Esophagus muscularis mucosa (tissue), 4 donors: ENCODE measurements around the gene CARMIL1. TPM values are rescaled to one million over a fixed set of nuclear protein-coding genes. Genes with fewer than 3 reads are reported as not detected.

Source experiments
- DNase-seq: peaks from one replicate; pipeline ENCODE4 v3.0.0-alpha.2; 2017; ENCODE audit errors: extremely low spot score
- H3K27ac ChIP-seq, 4 donors: fragments of 200-600 bp; sonication (generic); replicated peaks in 1 of 4; 1 replicate in 3 of 4; 2 replicates in 1 of 4; pipeline ENCODE4 v1.5.1; 2016 to 2019; ENCODE audit warnings: mild to moderate bottlenecking in 1 of 4
- H3K27me3 ChIP-seq, 4 donors: fragments of 200-600 bp; sonication (generic); one replicate each; pipeline versions ENCODE4 v1.5.1 to v1.6.0; 2016 to 2019
- H3K36me3 ChIP-seq, 4 donors: fragments of 200-600 bp; sonication (generic); one replicate each; pipeline ENCODE4 v1.5.1; 2016 to 2019
- H3K4me1 ChIP-seq, 4 donors: fragments of 200-600 bp; sonication (generic); one replicate each; pipeline ENCODE4 v1.5.1; 2016 to 2019
- H3K4me3 ChIP-seq, 4 donors: fragments of 200-600 bp; sonication (generic); 1 replicate in 2 of 4; 2 replicates in 2 of 4; pipeline ENCODE4 v1.5.1; 2016 to 2019; ENCODE audit warnings: mild to moderate bottlenecking in 4 of 4, moderate library complexity in 1 of 4
- H3K9me3 ChIP-seq, 4 donors: fragments of 200-600 bp; sonication (generic); 1 replicate in 3 of 4; 2 replicates in 1 of 4; pipeline ENCODE4 v1.5.1; 2016 to 2019
- EP300 ChIP-seq: sonication (generic); formaldehyde crosslinking; IDR thresholded peaks from one replicate; pipeline ENCODE4 v1.6.1; 2017; ENCODE audit warnings: antibody characterized with exemption
- POLR2A ChIP-seq: fragments of 450-650 bp; IDR thresholded peaks from one replicate; pipeline ENCODE4 v1.6.1; 2017; ENCODE audit warnings: antibody characterized with exemption, moderate library complexity, mild to moderate bottlenecking, low read depth
- POLR2AphosphoS5 ChIP-seq, 2 donors: sonication (generic); formaldehyde crosslinking; IDR thresholded peaks; one replicate each; pipeline ENCODE4 v1.6.1; 2017; ENCODE audit warnings: antibody characterized with exemption in 2 of 2
- WGBS: methylation state at CpG from one replicate; pipeline ENCODE4 v1.1.5; 2018; 5-methylcytosine and 5-hydroxymethylcytosine counted together
- intact Hi-C: fragments of 100-400 bp; cut with DNase I; formaldehyde crosslinking; loops from one replicate; pipeline ENCODE4 v1.15.1; 2023
- total RNA-seq, 4 donors: library from RNA; depleted of rRNA; stranded (reverse); fragments of >200 nt; gene quantifications; one replicate each; pipeline versions ENCODE4 v1.1.0 to v1.2.1, GENCODE V29; 2016
- TF ChIP-seq, protein P1 (sequence below), 3 experiments: fragments of 200-600 bp in 2 of 3; fragments of 450-650 bp in 1 of 3; sonication (generic) in 2 of 3; IDR thresholded peaks; one replicate each; pipeline ENCODE4 v1.5.1; 2017 to 2019; ENCODE audit warnings: antibody characterized with exemption in 3 of 3, mild to moderate bottlenecking in 2 of 3, moderate library complexity in 1 of 3

Gene CARMIL1
- total RNA-seq, 4 donors from 2014 or later: 10.0 to 12.1 (median 11.1) TPM

DNA sequence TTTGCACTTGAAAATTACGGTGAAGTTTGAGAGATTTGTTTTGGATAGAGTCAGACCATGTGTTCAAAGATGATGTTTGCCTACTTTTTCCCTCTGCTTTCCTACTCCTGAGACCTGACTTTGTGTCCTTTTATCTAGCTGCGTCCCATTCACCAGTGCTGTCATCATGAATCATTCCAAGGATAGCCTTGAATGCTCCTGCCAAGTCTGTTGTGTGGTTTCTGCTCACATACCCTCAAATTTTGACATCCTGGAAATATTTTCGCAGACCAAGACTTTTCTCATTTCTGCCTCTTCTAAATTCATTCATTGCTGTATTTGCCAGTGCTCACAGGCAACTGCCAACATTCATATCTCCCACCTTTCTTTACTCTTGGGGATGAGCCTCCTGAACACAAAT, 197.0 kb downstream of the CARMIL1 start:
- no peaks in the 10 kb centered on the region for H3K9me3 ChIP-seq
- H3K4me1 ChIP-seq: no peaks in the 10 kb centered on the region
- no peaks in the 10 kb centered on the region for H3K36me3 ChIP-seq
- intact Hi-C loops: no loop called here
- H3K27me3 ChIP-seq: no peaks in the 10 kb centered on the region
- no peak for TF ChIP-seq POLR2A
- TF ChIP-seq, protein P1, sequence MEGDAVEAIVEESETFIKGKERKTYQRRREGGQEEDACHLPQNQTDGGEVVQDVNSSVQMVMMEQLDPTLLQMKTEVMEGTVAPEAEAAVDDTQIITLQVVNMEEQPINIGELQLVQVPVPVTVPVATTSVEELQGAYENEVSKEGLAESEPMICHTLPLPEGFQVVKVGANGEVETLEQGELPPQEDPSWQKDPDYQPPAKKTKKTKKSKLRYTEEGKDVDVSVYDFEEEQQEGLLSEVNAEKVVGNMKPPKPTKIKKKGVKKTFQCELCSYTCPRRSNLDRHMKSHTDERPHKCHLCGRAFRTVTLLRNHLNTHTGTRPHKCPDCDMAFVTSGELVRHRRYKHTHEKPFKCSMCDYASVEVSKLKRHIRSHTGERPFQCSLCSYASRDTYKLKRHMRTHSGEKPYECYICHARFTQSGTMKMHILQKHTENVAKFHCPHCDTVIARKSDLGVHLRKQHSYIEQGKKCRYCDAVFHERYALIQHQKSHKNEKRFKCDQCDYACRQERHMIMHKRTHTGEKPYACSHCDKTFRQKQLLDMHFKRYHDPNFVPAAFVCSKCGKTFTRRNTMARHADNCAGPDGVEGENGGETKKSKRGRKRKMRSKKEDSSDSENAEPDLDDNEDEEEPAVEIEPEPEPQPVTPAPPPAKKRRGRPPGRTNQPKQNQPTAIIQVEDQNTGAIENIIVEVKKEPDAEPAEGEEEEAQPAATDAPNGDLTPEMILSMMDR (IDR thresholded peaks at IDR 0.05): no peak
- no peak for TF ChIP-seq POLR2AphosphoS5 (IDR thresholded peaks at IDR 0.05)
- TF ChIP-seq EP300: no peak
- no peak overlapping the region for H3K4me3 ChIP-seq
- DNase-seq: no peak
- 86% methylated on average over 3 of the region's 3 CpGs for WGBS
- H3K27ac ChIP-seq: no peak overlapping the region

- no peaks in the 10 kb centered on the region for H3K4me1 ChIP-seq
- no peak overlapping the region for H3K4me3 ChIP-seq
- DNase-seq: no peak
- H3K27ac ChIP-seq: no peak overlapping the region
- no peaks in the 10 kb centered on the region for H3K9me3 ChIP-seq
- WGBS: 87% methylated on average over 4 of the region's 4 CpGs
- no peaks in the 10 kb centered on the region for H3K27me3 ChIP-seq
- H3K36me3 ChIP-seq: no peaks in the 10 kb centered on the region
- intact Hi-C loops: no loop called here
- TF ChIP-seq POLR2AphosphoS5 (IDR thresholded peaks at IDR 0.05) (no peak), POLR2A (no peak), EP300 (no peak)
- TF ChIP-seq, protein P1 (IDR thresholded peaks at IDR 0.05): no peak
Observed at GRCh38 chr6:25477006-25477590, 197.9 kb downstream of the CARMIL1 start.

GRCh38 chr6:25478973-25479372, 199.8 kb downstream of the CARMIL1 start:
- Histone ChIP-seq H3K36me3 (no peaks in the 10 kb centered on the region), H3K27ac (no peak overlapping the region)
- WGBS: 70% methylated on average over 1 of the region's 1 CpG

DNA sequence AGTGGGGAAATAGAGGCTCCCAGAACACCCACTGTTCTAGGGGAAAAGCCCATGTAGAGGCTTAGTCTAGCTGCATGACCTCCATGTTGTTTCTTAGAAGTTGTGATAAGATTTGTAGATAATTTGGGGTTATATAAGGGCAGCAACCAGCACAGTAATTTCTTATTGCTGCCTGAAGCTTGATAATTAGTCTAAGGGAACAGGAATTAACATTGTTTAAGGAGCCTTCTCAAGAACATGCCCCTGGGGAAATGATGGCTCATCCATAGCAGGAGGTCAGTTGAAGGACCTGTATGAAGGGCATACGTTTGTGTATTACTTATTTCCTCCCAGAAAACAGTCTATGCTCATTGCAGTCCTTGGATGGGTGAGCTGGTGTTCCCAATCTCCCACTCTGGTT, 202.1 kb downstream of the CARMIL1 start:
- Histone ChIP-seq H3K36me3 (no peaks in the 10 kb centered on the region), H3K4me1 (peaks cover 0 to 4% (median 0%) of the 10 kb centered on the region in 4 donors), H3K9me3 (no peaks in the 10 kb centered on the region), H3K27me3 (no peaks in the 10 kb centered on the region), H3K4me3 (no peak overlapping the region), H3K27ac (no peak overlapping the region)
- DNase-seq: no peak
- intact Hi-C loops: no loop called here
- TF ChIP-seq POLR2A: no peak
- no peak for TF ChIP-seq EP300
- TF ChIP-seq POLR2AphosphoS5 (IDR thresholded peaks at IDR 0.05): no peak
- TF ChIP-seq, protein P1 (IDR thresholded peaks at IDR 0.05): no peak
- WGBS: 94% methylated on average over 1 of the region's 1 CpG

More at GRCh38 chr6:25478973-25479372, 199.8 kb downstream of the CARMIL1 start:
- no peak overlapping the region for H3K4me3 ChIP-seq
- no peaks in the 10 kb centered on the region for H3K9me3 ChIP-seq
- H3K27me3 ChIP-seq: no peaks in the 10 kb centered on the region
- intact Hi-C loops: no loop called here
- no peaks in the 10 kb centered on the region for H3K4me1 ChIP-seq
- TF ChIP-seq EP300: no peak
- TF ChIP-seq, protein P1 (IDR thresholded peaks at IDR 0.05): no peak
- no peak for TF ChIP-seq POLR2AphosphoS5 (IDR thresholded peaks at IDR 0.05)
- TF ChIP-seq POLR2A: no peak
- DNase-seq: no peak

GRCh38 chr6:25482996-25483395, 203.8 kb downstream of the CARMIL1 start:
- Histone ChIP-seq H3K27me3 (no peaks in the 10 kb centered on the region), H3K36me3 (no peaks in the 10 kb centered on the region), H3K4me1 (peaks cover 0 to 4% (median 0%) of the 10 kb centered on the region in 4 donors), H3K9me3 (no peaks in the 10 kb centered on the region), H3K4me3 (no peak overlapping the region), H3K27ac (no peak overlapping the region)
- intact Hi-C loops: no loop called here
- DNase-seq: no peak
- no peak for TF ChIP-seq EP300
- no peak for TF ChIP-seq POLR2A
- TF ChIP-seq POLR2AphosphoS5 (IDR thresholded peaks at IDR 0.05): no peak
- TF ChIP-seq, protein P1 (IDR thresholded peaks at IDR 0.05): no peak
- 82% methylated on average over 1 of the region's 1 CpG for WGBS
